SH-SY5Y (cell line): ENCODE data around the gene SDC3.

Experiments used
- GATA2 ChIP-seq: IDR thresholded peaks from 2 replicates; pipeline ENCODE4 v1.6.1; 2011; ENCODE audit warnings: mild to moderate bottlenecking, low read depth, low read length
- GATA3 ChIP-seq: IDR thresholded peaks from 2 replicates; pipeline ENCODE4 v1.6.1; 2011; ENCODE audit warnings: low read depth, mild to moderate bottlenecking, low read length, moderate library complexity

- TF ChIP-seq GATA2 (no peak), GATA3 (no peak)
Observed at GRCh38 chr1:30942326-30942963, 33.9 kb upstream of the SDC3 start.
